D721Med (cell line): ENCODE measurements around the gene UBA5.

Experiments used
- DNase-seq: peaks from one replicate; pipeline ENCODE4 v3.0.0; 2011; ENCODE audit warnings: low spot score; ENCODE audit not compliant: insufficient read length
- FAIRE-seq: peaks from 2 replicates; lab custom pipeline; 2011; peaks lifted over from hg19 to GRCh38; lab: Jason Lieb, UNC
- CTCF ChIP-seq: IDR thresholded peaks from 2 replicates; pipeline ENCODE4 v1.5.1; 2012; ENCODE audit warnings: mild to moderate bottlenecking, control low read depth; ENCODE audit not compliant: insufficient read depth; ENCODE audit errors: missing control alignments

Gene UBA5

GRCh38 chr3:132679911-132680310 is 19.8 kb downstream of the UBA5 start:
- no peak for DNase-seq
- FAIRE-seq: no peak
- no peak for TF ChIP-seq CTCF

- TF ChIP-seq CTCF: no peak
- no peak for DNase-seq
- FAIRE-seq: no peak
These were observed 21.3 kb downstream of the UBA5 start for GRCh38 chr3:132681421-132681820.

- no peak for TF ChIP-seq CTCF
- FAIRE-seq (no peak), DNase-seq (no peak)
These were observed 22.1 kb downstream of the UBA5 start for GRCh38 chr3:132682201-132682600.

- DNase-seq (no peak), FAIRE-seq (no peak)
- no peak for TF ChIP-seq CTCF
These were observed 29.9 kb downstream of the UBA5 start for GRCh38 chr3:132690040-132690439.

- no peak for FAIRE-seq
- TF ChIP-seq CTCF: no peak
- DNase-seq: no peak
These were observed 34.9 kb downstream of the UBA5 start for GRCh38 chr3:132694991-132695390.

GRCh38 chr3:132695422-132695821 is 35.3 kb downstream of the UBA5 start:
- no peak for DNase-seq
- FAIRE-seq: no peak
- no peak for TF ChIP-seq CTCF

GRCh38 chr3:132703733-132704132 is 43.6 kb downstream of the UBA5 start:
- TF ChIP-seq CTCF: no peak
- DNase-seq (no peak), FAIRE-seq (no peak)
